Mammary epithelial cell (primary cell): ENCODE data around the gene DNAJC6.

Source experiments
- CTCF ChIP-seq, 2 donors: IDR thresholded peaks in 1 of 2; conservative IDR thresholded peaks in 1 of 2; 2 replicates each; pipeline ENCODE4 v1.5.1; 2011 to 2012; ENCODE audit warnings: inconsistent platforms in 2 of 2, low read length in 2 of 2, mild to moderate bottlenecking in 2 of 2, control low read depth in 1 of 2, low read depth in 1 of 2; ENCODE audit not compliant: insufficient read depth in 1 of 2; ENCODE audit errors: extremely low read depth in 1 of 2
- EZH2 ChIP-seq: IDR thresholded peaks from 2 replicates; pipeline ENCODE4 v1.6.1; 2012; ENCODE audit warnings: low read length, inconsistent platforms, borderline replicate concordance

GRCh38 chr1:65437616-65438015 is 128.3 kb downstream of the DNAJC6 start:
- TF ChIP-seq CTCF (conservative IDR thresholded peaks at IDR 0.05 in 1 of 2, IDR thresholded peaks at IDR 0.05 in 1 of 2; ENCODE audit: extremely low read depth in 1 of 2, insufficient read depth in 1 of 2, low read depth in 1 of 2, low read length in 2 of 2) (no peak), EZH2 (no peak)
